ENCODE measurements around the gene PTGDS.

Gene PTGDS

DNA sequence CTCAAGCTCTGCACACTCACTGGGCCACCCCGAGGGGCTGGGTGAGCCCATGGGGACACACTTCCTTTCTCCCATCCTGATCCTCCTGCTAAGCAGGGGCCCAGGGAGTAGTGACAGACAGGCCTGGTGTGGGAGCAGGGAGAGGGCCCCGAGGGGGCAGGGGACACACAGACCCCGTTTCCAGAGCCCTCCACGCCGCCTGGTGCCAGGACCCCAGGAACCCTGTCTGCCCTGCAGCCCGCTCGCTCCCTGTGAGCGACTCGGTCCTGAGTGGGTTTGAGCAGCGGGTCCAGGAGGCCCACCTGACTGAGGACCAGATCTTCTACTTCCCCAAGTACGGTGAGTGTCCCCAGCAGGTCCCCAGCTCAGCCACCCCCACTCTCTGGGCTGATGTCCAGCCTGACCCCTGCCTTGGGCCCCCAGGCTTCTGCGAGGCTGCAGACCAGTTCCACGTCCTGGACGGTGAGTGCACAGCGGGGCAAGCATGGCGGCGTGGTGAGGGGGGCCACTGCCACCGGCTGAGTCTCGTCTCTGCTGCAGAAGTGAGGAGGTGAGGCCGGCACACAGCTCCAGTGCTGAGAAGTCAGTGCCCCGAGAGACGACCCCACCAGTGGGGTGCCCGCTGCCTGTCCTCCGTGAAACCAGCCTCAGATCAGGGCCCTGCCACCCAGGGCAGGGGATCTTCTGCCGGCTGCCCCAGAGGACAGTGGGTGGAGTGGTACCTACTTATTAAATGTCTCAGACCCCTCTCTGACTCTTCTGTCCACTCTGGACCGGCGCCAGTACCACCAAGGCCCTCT is 30.9 kb upstream of the PTGDS start:
- no peak for DNase-seq

DNA sequence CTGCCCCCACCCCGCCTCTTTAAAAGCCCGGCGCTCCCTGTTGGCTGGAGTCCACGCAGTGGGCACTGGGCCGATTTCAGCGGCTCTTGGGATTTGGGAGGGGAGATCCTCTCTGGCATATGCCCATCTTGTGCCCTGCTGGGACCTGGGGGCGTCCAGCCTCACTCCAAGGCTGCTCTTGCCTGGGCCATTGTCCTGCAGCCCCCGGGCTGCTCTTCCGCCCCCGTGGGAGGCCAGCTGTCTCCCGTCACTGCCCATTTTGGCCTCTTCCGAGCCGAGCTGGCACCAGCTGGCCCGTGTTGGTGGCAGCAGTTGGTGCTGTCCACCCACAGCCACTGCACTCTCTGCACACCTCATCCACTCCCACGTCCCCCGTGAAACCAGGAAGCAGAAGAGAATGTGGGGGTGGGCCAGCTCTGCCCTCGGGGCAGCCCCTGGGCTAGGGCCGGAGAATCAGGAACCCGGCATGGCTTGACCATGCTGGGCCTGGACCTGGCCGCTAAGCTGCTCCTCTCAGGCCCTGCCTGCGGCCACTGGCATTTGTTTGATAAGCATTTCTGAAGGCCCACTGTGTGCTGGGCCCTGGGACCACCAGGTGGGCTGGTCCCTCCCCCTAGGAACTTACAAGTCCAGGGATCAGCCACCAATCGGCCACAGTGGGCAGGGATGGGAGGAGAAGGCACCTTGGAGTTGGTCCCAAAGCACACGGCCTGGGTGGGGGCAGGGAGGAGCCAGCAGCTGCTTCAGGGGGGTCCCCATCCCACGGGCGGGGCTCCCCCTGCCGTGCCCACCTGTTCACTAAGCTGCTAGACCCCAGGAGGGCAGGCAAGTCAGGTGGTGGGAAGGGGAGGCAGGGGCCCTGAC is 30.0 kb upstream of the PTGDS start:
- DNase-seq: no peak

DNA sequence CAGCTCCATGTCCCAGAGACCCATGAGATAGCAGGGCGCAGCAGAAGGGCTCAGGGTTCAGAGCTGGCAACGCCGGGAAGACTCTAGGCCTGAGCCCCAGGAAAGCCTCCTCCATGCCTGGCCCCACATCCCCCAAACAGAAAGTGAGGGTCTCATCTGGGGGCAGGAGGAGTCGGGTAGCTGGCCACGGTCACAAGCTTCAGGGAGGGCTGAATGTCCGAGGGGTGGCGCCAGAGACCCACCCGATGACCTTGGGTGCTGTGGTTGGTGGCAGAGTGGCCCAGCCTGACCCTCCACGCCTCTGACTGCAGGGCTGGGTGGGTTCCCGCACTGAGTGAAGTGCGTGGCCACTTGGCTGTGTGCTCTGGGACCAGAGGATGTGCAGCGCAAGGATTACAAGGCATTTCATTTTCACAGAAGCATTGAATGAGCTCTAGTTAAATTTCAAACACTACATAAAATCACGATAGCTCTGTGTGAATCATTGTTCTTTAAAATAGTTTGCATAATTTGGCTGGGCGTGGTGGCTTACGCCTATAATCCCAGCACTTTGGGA is 29.3 kb upstream of the PTGDS start:
- DNase-seq: no peak

DNA sequence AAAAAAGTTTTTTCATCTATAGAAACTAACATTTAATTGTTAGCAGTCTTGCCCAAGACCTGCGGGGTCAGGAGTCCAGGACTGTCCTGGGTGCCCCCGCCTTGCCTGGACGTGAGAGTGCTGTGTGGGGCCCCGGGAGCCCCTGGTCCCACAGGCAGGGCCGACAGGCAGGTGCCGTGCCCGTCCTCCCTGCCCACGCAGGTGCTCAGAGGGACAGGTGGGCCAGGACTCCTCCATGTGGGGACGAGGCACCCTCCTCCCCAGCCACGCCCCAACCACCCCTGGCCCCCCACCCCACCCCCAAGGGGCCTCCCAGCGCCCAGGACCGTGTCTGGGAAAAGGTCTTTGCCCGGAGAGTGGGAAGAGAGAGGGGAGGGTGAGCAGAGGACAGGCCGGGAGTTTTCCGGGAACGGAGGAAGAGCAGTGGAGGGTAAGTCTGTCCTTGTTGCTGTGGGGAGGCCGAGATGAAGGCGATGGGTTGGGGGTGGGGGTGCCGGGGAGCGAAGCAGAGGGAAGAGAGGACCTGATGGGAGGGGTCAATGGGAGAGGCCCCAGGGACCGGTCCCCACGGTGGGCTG is 28.0 kb upstream of the PTGDS start:
- no peak for DNase-seq

DNA sequence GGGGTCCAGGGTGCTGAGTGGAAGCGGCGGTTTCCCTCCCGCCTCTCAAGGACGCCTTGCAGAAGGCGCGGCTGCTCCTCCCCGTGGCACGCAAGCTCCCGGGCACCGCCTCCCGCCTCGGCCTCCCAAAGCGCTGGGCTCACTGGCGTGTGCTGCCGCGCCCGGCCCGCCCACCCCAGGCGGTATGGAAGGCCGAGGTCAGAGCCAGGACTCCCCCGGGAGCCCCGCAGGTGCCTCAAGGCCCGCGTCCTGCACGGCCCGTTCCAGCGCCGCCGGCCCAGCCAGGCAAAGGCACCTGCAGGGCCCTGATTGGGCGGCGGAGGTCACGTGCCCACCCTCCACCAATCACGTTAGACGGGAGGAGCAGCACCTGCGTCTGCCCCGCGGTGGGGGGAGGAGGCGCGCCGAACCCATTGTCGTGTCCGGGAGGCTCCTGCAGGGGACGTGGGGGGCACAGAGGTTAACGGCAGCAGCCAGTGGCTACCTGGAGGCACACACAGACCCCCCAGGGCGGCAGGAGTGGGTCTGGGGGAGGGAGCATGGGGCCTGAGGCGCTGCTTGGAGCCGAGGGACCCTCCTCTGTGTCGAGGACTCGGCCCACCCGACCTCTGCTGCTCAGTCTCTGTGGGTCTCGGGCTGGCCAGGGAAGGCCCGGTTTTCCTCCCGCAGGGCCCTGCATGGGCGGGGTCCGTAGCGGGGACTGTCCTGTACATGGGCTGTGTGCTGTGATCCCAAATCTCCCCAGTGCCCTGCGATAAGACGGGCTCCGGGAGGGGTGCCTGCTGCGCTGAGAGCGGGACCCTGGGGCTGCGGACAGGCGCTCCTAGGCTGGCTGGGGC is 27.3 kb upstream of the PTGDS start:
- DNase-seq: peak; percentile 97

DNA sequence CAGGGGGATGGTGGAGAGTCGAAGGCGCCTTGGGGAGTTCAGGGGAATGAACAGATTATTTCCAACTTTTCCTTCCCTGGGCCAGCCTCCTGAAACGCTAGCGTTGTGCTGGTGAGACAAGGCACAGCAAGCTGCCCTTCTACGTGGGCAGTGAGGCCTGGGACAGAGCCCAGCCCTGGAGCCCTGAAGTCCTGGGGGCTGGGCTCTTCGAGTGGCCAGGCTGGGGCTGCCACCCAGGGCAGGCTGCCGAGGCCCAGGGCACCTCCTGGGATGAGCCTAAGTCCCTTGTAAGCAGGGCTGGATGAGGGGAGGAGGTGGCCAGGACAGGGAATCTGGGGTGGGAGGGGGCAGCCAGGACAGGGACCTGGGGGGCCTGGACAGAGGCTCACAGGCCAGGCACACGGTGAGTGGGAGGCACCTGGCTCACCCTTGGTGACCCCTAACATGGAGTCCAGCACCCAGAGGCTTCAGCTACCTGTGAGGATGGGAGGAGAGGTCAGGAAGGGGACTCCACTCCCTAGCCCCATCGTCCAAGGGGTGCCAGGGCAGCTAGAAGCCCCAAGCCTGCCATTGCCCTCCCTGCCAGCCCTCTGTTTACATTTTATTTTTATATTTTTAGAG is 26.5 kb upstream of the PTGDS start:
- no peak for DNase-seq

DNA sequence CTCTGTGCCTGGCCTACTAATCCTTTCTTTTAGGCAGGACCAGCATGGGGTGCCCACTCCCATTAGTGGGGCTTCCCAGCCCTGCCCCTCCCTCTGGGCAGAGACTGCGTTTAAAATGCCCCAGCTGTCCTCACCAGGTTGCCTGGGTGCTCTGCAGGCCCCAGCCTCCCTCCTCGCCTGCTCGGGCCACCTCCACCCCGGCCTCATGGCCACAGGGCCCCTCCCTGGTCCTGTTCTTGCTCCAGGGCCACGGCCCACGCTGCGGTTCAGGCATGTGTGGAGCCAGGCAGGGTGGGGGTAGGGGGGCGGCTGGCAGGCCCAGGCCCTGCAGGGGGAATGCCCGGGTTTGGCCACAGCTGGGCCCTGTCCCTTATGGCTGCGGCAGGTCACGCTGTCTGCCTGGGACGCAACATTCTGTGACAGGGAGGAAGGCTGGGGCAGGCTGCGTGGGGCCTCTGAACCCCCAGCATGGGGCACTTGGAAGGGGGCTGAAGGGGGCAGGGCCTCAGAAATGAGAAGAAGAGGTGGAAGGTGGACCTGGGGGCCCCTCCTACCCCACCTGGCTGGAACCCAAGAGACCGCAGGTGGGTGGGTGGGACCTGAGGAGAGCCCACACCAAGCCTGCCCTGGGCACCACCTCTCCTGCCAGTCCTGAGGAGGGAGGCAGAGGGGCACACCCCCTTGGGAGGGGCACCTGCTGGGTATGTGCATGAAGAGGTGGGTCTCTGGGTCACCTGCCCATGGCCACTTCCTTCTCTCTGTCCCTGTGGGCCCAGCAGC is 25.6 kb upstream of the PTGDS start, which contains the start of gene LCN12:
TSS of gene LCN12 (plus strand) at position 733 of the 780 bp plus-strand sequence. CDS start 55 bp downstream, outside the sequence.
- no peak for DNase-seq

DNA sequence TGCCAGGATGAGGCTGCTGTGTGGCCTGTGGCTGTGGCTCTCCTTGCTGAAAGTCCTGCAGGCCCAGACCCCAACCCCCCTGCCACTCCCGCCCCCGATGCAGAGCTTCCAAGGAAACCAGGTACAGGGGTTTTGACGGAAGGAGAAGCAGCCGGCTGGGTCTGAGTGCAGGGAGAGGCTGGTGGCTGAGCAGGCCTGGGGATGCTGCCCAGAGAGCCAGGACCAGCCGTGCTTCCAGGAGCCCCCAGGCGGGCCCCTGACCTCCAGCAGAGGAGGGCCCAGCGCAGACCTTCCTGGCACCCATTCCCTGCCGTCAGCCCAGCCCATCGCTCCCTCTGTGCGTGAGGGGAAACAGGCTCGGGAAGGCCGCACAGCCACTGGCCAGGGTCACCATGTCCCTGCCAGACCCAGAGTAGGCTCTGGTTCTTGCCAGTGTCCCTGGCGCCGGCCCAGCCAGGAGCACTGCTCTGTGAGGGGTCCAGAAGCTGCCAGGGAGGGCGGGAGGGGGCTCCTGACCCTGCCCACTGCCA is 24.9 kb upstream of the PTGDS start:
- DNase-seq: no peak

DNA sequence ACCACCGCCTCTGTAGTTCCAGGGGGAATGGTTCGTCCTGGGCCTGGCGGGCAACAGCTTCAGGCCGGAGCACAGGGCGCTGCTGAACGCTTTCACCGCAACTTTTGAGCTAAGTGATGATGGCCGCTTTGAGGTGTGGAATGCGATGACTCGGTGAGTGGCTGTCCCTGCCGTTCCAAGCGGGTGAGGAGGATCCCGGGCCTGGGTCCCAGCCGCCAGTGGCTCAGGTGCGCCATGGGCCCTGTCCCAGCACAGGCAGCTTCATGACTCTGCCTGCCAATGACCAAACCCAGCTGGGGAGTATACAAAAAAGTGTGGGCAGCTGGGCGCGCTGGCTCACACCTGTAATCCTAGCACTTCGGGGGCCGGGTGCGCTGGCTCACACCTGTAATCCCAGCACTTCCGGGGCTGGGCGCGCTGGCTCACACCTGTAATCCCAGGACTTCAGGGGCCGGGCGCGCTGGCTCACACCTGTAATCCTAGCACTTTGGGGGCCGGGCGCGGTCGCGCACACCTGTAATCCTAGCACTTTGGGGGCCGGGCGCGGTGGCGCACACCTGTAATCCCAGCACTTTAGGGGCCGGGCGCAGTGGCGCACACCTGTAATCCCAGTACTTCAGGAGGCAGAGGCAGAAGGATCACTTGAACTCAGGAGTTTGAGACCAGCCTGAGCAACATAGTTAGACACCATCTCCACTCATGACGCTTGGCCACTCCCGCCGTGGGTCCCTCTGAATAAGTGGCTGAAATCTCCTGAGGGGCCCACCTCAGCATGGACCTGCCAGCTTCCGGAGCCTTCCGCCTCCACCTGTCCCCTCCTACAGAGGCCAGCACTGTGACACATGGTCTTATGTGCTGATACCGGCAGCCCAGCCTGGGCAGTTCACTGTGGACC is 24.2 kb upstream of the PTGDS start:
- no peak for DNase-seq

DNA sequence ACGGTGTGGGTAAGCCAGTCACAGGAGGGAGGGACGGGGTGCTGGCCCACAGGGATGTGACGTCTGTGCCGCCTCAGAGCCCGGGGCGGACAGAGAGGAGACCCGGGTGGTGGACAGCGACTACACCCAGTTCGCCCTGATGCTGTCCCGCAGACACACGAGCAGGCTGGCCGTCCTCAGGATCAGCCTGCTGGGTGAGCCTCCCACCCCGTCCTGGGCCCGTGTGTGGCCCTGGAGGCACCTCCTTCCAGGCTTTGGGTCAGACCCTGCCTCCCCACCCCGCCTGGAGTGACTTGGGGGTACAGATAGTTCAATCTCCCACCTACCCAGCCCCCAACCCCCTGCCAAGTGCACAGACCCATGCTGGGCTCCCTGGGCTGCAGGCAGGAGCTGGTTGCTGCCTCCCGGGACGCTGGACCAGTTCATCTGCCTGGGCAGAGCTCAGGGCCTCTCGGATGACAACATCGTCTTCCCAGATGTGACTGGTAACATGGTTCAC is 23.5 kb upstream of the PTGDS start:
- DNase-seq: no peak

DNA sequence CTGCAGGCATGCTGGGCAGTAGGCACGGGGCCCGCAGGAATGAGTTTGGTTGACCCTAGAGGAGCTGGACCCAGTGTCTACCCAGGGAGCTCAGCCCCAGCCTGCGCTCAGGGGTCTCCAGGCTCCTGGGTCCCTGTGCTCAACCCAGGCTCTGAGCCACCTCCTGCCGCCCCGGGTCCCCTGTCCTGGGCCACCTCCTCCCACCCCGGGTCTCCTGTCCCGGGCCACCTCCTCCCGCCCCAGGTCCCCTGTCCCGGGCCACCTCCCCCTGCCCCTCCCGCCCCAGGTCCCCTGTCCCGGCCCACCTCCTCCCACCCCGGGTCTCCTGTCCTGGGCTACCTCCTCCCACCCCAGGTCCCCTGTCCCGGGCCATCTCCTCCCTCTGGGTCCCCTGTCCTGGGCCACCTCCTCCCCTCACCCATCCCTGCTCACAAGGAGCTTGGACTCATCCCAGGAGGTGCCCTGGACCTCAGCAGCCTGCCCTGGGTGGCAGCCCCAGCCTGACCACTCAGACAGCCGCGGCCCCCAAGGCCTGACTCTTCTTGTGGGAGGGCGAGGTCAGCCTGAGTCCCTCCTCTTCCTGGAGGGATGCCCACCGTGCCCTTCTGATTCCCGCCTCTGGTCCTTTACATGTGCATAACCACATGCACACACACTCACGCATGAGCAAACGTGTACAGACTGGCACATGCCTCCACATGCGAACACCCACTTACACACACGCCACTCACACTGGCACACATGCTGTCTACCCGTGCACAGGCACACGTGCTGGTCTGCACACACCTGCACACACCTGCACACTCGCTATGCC is 22.8 kb upstream of the PTGDS start:
- no peak for DNase-seq

DNA sequence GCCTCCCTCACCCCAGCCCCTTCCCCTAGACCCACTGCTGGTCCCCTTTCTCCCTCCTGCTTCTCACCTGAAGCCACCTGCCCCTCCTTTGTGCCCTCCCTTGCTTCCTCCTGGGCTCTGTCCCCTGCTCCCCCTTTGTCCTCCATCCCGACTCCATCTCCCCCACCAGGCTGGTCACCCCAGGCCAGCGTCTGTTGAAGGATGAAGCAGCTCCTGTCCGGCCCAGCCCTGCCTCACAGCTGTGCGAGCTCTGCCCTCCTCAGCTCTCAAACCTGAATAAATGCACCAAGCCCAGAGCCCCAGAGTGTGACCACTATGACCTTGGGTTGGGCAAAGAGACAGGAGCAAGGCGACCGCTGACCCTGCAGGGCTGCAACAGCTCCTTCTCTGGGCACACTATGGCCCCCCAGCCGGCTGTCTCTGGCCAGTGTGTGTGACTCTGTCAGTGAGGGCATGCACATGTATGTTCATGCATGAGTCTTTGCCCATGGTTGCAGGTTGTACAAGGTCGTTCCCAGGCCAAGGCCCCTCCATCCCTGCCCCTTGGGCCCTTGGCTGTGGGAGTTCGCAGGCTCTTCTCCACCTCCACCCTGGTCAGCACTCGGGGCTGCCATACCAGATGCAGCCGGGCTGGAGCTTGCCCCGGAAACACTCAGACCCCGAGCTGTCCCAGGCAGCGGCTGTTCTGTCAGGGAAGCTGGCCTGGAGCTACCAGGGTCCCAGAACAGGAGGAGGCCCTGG is 21.9 kb upstream of the PTGDS start:
- no peak for DNase-seq

DNA sequence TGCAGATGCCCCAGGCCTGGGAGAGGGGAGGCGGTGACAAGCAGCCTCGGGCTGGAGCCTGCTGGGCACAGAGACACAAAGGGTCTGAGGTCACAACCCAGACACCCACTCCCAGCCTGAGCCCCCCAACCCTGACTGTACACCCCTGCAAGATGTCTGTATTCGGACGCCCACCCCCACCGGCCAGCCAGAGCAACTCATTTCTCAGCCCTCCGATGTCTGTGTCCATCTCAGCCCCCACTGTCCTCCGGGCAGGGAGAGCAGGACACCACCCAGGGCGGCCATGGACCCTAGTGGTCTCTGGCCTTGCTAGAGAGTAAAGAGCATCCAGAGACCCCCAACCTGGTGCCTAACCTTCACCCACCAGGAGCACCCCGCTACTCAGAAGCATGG is 21.4 kb upstream of the PTGDS start:
- no peak for DNase-seq

DNA sequence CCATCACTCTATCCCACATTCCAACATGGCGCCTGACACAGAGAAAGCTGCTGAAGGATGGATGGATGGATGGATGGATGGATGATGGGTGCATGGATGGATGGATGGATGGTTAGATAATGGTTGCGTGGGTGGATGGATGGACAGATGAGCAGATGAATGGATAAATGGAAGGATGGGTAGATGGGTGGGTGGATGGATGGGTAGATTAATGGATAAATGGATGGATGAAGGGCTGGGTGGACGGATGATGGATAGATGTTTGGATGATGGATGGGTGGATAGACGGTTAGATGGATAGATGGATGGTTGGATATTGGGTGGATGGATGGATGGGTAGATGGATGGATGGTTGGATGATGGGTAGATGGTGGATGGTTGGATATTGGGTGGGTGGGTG is 20.7 kb upstream of the PTGDS start:
- no peak for DNase-seq

DNA sequence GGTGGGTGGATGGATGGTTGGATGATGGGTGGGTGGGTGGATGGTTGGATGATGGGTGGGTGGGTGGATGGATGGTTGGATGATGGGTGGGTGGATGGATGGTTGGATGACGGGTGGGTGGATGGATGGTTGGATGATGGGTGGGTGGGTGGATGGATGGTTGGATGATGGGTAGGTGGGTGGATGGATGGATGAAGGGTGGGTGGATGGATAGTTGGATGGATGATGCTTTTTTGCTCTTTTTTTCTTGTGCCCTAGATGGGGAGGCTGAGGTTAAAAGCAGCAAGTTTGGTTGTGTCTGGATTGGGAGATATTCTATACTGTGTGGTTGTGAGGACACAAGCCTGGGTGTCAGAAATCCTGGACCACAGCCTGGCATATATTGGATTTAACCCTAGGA is 19.8 kb upstream of the PTGDS start:
- no peak for DNase-seq

DNA sequence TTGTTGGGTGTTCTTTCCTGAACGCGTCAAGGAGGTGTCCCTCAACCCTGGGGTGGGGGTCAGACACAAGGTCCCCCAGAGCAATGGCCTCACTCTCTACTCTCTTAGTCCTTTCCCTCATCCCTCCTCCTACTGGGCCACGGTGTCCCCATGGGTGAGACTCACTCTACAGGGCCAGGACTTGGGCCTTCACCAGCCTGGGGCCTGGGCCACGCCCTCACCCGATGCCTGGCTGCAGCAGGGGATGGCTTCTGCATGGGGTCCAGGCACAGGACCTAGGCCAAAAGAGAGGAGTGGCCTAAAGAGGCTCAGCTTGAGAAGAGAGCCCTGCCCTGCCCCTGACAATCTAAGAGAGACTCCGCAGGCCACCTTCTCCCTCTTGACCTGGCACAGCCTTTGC is 19.4 kb upstream of the PTGDS start:
- DNase-seq: no peak

DNA sequence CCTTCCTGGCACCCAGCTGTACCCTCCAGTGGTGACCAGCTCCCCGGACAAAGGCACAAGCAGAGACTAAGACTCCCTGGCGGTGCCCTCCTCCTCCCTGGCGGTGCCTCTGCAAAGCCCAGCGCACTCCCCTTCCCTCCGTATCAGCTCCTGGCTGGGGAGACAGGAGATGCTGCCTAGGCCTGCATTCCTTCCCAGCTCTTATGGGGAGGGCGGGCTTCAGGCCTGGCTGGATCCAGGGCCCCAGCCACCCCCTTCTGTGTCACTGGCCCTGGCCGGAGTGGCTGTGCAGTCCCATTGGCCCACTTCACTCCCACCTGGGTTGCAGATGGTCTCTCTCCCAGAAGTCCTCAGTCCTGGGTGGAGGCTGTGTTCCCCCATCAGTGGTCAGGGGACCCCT is 18.8 kb upstream of the PTGDS start:
- DNase-seq: no peak
